Sigmoid colon (tissue), 4 donors: Measurements from ENCODE around the gene GPAT2.
"Not testable (repeated sequence)": the region's sequence is repeated elsewhere in the genome, so short reads cannot be mapped to it uniquely, and the experiment has no call there.

Source experiments
- CTCF ChIP-seq, 4 experiments: fragments of 450-650 bp in 3 of 4; fragments of 200-600 bp in 1 of 4; IDR thresholded peaks; one replicate each; pipeline ENCODE4 v1.5.1; 2016 to 2019; ENCODE audit warnings: antibody characterized with exemption in 4 of 4, mild to moderate bottlenecking in 3 of 4, moderate library complexity in 2 of 4
- EP300 ChIP-seq, 4 donors: sonication (generic); formaldehyde crosslinking; IDR thresholded peaks; one replicate each; pipeline ENCODE4 v1.6.1; 2017; ENCODE audit warnings: antibody characterized with exemption in 4 of 4
- POLR2A ChIP-seq, 2 donors: fragments of 450-650 bp; IDR thresholded peaks; one replicate each; pipeline ENCODE4 v1.6.1; 2016; ENCODE audit warnings: antibody characterized with exemption in 2 of 2, mild to moderate bottlenecking in 2 of 2, moderate library complexity in 2 of 2
- POLR2AphosphoS5 ChIP-seq, 4 donors: sonication (generic); formaldehyde crosslinking; IDR thresholded peaks; one replicate each; pipeline ENCODE4 v1.6.1; 2017; ENCODE audit warnings: antibody characterized with exemption in 4 of 4

- TF ChIP-seq CTCF, POLR2A, EP300, POLR2AphosphoS5 (IDR thresholded peaks at IDR 0.05): not testable (repeated sequence)
Observed at GRCh38 chr2:96023701-96024100, 11.0 kb downstream of the GPAT2 start.
